HEK293 (cell line): ENCODE data around the gene SPATA2L.

Experiments
- HOXC10 ChIP-seq: sonication (generic); formaldehyde crosslinking; IDR thresholded peaks from 2 replicates; pipeline ENCODE4 v1.8.1; 2023; ENCODE audit warnings: mild to moderate bottlenecking, missing genetic modification reagents
- PATZ1 ChIP-seq: fragments of 450-650 bp; formaldehyde crosslinking; IDR thresholded peaks from 2 replicates; pipeline ENCODE4 v1.5.1; 2016; ENCODE audit warnings: missing biosample characterization, missing genetic modification characterization
- SCRT1 ChIP-seq: fragments of 450-650 bp; formaldehyde crosslinking; IDR thresholded peaks from 2 replicates; pipeline ENCODE4 v1.5.1; 2016; ENCODE audit warnings: missing biosample characterization, missing genetic modification characterization, borderline replicate concordance
- ZBTB26 ChIP-seq: fragments of 450-650 bp; formaldehyde crosslinking; optimal IDR thresholded peaks from 2 replicates; pipeline ENCODE3; 2016; ENCODE audit warnings: missing biosample characterization, mild to moderate bottlenecking, missing genetic modification characterization
- ZBTB7A ChIP-seq: fragments of 450-650 bp; formaldehyde crosslinking; IDR thresholded peaks from 2 replicates; pipeline ENCODE4 v1.5.1; 2016; ENCODE audit warnings: low read depth, missing biosample characterization, missing genetic modification characterization
- ZFP3 ChIP-seq: fragments of 450-650 bp; formaldehyde crosslinking; IDR thresholded peaks from 2 replicates; pipeline ENCODE4 v1.5.1; 2016; ENCODE audit warnings: low read depth, missing biosample characterization, missing genetic modification characterization
- ZNF223 ChIP-seq: fragments of 450-650 bp; formaldehyde crosslinking; IDR thresholded peaks from 2 replicates; pipeline ENCODE4 v1.5.1; 2016; ENCODE audit warnings: missing biosample characterization, missing genetic modification characterization
- ZNF266 ChIP-seq: fragments of 450-650 bp; formaldehyde crosslinking; IDR thresholded peaks from 2 replicates; pipeline ENCODE4 v1.5.1; 2016; ENCODE audit warnings: missing biosample characterization, missing genetic modification characterization, low read depth
- ZNF335 ChIP-seq: fragments of 450-650 bp; formaldehyde crosslinking; conservative IDR thresholded peaks from 2 replicates; pipeline ENCODE4 v1.5.1; 2016; ENCODE audit warnings: missing biosample characterization, missing genetic modification characterization
- ZNF366 ChIP-seq: fragments of 450-650 bp; formaldehyde crosslinking; conservative IDR thresholded peaks from 2 replicates; pipeline ENCODE4 v1.5.1; 2016; ENCODE audit warnings: missing biosample characterization, missing genetic modification characterization
- ZNF394 ChIP-seq: fragments of 450-650 bp; formaldehyde crosslinking; IDR thresholded peaks from 2 replicates; pipeline ENCODE4 v1.5.1; 2016; ENCODE audit warnings: missing biosample characterization, missing genetic modification characterization, mild to moderate bottlenecking, moderate library complexity, borderline replicate concordance
- ZNF48 ChIP-seq: fragments of 450-650 bp; formaldehyde crosslinking; IDR thresholded peaks from 2 replicates; pipeline ENCODE4 v1.5.1; 2016; ENCODE audit warnings: missing biosample characterization, missing genetic modification characterization
- ZNF585B ChIP-seq: fragments of 450-650 bp; formaldehyde crosslinking; IDR thresholded peaks from 2 replicates; pipeline ENCODE4 v1.5.1; 2016; ENCODE audit warnings: missing biosample characterization, missing genetic modification characterization
- ZNF596 ChIP-seq: fragments of 450-650 bp; IDR thresholded peaks from 2 replicates; pipeline ENCODE4 v1.5.0; 2018; ENCODE audit warnings: missing biosample characterization, mild to moderate bottlenecking, missing genetic modification characterization, moderate library complexity
- ZNF626 ChIP-seq: fragments of 450-650 bp; sonication (Bioruptor Pico); formaldehyde crosslinking; IDR thresholded peaks from 2 replicates; pipeline ENCODE4 v1.5.1; 2018; ENCODE audit warnings: missing biosample characterization, missing genetic modification characterization, inconsistent platforms
- ZNF629 ChIP-seq: fragments of 450-650 bp; formaldehyde crosslinking; IDR thresholded peaks from 2 replicates; pipeline ENCODE4 v1.5.1; 2017; ENCODE audit warnings: missing biosample characterization, missing genetic modification characterization
- ZNF704 ChIP-seq: fragments of 450-650 bp; formaldehyde crosslinking; IDR thresholded peaks from 2 replicates; pipeline ENCODE4 v1.5.1; 2016; ENCODE audit warnings: missing biosample characterization, missing genetic modification characterization
- ZNF707 ChIP-seq: fragments of 450-650 bp; formaldehyde crosslinking; IDR thresholded peaks from 2 replicates; pipeline ENCODE4 v1.5.1; 2016; ENCODE audit warnings: missing biosample characterization, missing genetic modification characterization
- TF ChIP-seq, protein P1 (sequence below): sonication (generic); formaldehyde crosslinking; IDR thresholded peaks from 2 replicates; pipeline ENCODE4 v1.8.1; 2022; ENCODE audit warnings: mild to moderate bottlenecking, moderate library complexity, missing genetic modification reagents
- TF ChIP-seq, protein P2 (sequence below): fragments of 450-650 bp; formaldehyde crosslinking; IDR thresholded peaks from 2 replicates; pipeline ENCODE4 v1.5.1; 2016; ENCODE audit warnings: missing biosample characterization, missing genetic modification characterization
- TF ChIP-seq, protein P3 (sequence below): fragments of 450-650 bp; formaldehyde crosslinking; IDR thresholded peaks from 2 replicates; pipeline ENCODE4 v1.5.1; 2016; ENCODE audit warnings: missing biosample characterization, missing genetic modification characterization, low read depth

Gene SPATA2L

DNA sequence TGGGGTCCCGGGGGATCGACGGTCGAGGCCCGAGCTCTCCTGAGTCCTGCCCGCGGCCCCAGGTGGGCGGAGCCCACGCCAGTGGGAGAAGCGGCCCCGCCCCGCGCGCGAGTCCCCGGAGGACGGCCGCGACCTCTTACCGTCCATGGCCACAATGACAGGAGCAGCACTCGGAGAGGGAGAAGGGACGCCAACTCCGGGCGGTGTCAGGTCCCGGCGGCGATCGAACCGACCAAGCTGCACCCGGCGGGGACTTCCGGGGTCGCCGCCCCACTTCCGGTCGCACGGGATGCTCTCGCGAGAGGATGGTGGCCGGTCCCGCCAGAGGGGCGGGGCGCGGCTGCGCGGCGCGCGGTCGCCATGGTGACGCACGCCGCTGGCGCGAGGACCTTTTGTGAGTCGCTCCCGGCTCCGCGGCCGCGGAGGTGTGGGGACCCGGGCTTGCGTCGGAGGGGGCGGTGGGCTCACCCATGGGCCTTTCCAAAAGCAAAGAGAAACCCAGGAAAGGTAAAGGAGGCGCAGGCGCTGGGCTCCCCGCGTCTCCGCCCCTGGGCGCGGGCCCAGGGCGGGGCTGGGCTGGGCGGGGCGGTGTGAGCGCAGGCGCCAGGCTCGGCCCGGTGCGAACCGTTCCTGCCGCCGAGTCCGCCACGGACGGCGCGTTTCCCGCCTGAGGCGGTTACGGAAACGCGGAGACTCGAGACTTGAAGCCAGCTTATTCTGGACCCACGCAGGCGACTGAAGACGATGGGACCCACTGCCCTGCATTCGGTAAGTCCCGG, 43.9 kb downstream of the SPATA2L start, which contains the start of the genes CHMP1A and SPATA33 (continued):
- peak; percentile 95 for TF ChIP-seq ZNF335
- no peak for TF ChIP-seq ZFP3
- TF ChIP-seq PATZ1 (tag by site-specific recombination), result peak; percentile 37; the same call in 1 of the 2 replicates
- TF ChIP-seq ZNF223 (tag by site-specific recombination), result no peak
- peak; percentile 81 for TF ChIP-seq ZBTB26
- TF ChIP-seq ZBTB7A (tag by site-specific recombination), result peak; percentile 79; the same call in 1 of the 2 replicates
- TF ChIP-seq SCRT1 (tag by site-specific recombination), result no peak
- peak; percentile 91; the same call in 1 of the 2 replicates for TF ChIP-seq HOXC10 (CRISPR knock-in tag)
- TF ChIP-seq ZNF366 (tag by site-specific recombination), result no peak
- TF ChIP-seq, protein P1, sequence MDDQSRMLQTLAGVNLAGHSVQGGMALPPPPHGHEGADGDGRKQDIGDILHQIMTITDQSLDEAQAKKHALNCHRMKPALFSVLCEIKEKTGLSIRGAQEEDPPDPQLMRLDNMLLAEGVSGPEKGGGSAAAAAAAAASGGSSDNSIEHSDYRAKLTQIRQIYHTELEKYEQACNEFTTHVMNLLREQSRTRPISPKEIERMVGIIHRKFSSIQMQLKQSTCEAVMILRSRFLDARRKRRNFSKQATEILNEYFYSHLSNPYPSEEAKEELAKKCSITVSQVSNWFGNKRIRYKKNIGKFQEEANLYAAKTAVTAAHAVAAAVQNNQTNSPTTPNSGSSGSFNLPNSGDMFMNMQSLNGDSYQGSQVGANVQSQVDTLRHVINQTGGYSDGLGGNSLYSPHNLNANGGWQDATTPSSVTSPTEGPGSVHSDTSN (CRISPR knock-in tag), result peak; percentile 60
- no peak for TF ChIP-seq ZNF266
- TF ChIP-seq ZNF394, result peak; percentile 26; the same call in 1 of the 2 replicates
- TF ChIP-seq, protein P2, sequence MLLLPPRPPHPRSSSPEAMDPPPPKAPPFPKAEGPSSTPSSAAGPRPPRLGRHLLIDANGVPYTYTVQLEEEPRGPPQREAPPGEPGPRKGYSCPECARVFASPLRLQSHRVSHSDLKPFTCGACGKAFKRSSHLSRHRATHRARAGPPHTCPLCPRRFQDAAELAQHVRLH (tag by site-specific recombination), result peak; percentile 98
- no peak for TF ChIP-seq ZNF707
- TF ChIP-seq ZNF626 (tag by site-specific recombination), result no peak
- no peak for TF ChIP-seq ZNF596 (tag by site-specific recombination)
- TF ChIP-seq ZNF704 (tag by site-specific recombination), result no peak
- 0 out of 2 replicates have a peak, but pooled peaks have one; percentile 27 for TF ChIP-seq ZNF629
- no peak for TF ChIP-seq ZNF48 (tag by site-specific recombination)
- TF ChIP-seq, protein P3, sequence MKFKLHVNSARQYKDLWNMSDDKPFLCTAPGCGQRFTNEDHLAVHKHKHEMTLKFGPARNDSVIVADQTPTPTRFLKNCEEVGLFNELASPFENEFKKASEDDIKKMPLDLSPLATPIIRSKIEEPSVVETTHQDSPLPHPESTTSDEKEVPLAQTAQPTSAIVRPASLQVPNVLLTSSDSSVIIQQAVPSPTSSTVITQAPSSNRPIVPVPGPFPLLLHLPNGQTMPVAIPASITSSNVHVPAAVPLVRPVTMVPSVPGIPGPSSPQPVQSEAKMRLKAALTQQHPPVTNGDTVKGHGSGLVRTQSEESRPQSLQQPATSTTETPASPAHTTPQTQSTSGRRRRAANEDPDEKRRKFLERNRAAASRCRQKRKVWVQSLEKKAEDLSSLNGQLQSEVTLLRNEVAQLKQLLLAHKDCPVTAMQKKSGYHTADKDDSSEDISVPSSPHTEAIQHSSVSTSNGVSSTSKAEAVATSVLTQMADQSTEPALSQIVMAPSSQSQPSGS (tag by site-specific recombination), result no peak
- TF ChIP-seq ZNF585B (tag by site-specific recombination), result peak; percentile 44
